Mononuclear cell (primary cell): Measurements from ENCODE around the gene SNX9. TPM values are rescaled to one million over a fixed set of nuclear protein-coding genes. Genes with fewer than 3 reads are reported as not detected.

Experiments used
- H3K27me3 ChIP-seq: 2 replicates; pipeline ENCODE4 v1.6.0; 2011; ENCODE audit warnings: low read length, control low read depth; ENCODE audit not compliant: insufficient read depth
- H3K4me1 ChIP-seq: 2 replicates; pipeline ENCODE4 v1.5.1; 2011; ENCODE audit warnings: mild to moderate bottlenecking, low read length, control low read depth; ENCODE audit not compliant: insufficient read depth
- H3K4me3 ChIP-seq: 2 replicates; pipeline ENCODE4 v1.5.1; 2011; ENCODE audit warnings: mild to moderate bottlenecking, low read length, moderate library complexity
- H3K9me3 ChIP-seq: 2 replicates; pipeline ENCODE4 v1.5.1; 2011; ENCODE audit warnings: low read depth, mild to moderate bottlenecking, control low read depth, low read length
- total RNA-seq: library from RNA; depleted of rRNA; stranded (reverse); fragments of >200 nt; gene quantifications from one replicate; pipeline ENCODE4 v1.2.3, GENCODE V29; 2012

Gene SNX9
- total RNA-seq, 1 donor: 42.3 TPM

DNA sequence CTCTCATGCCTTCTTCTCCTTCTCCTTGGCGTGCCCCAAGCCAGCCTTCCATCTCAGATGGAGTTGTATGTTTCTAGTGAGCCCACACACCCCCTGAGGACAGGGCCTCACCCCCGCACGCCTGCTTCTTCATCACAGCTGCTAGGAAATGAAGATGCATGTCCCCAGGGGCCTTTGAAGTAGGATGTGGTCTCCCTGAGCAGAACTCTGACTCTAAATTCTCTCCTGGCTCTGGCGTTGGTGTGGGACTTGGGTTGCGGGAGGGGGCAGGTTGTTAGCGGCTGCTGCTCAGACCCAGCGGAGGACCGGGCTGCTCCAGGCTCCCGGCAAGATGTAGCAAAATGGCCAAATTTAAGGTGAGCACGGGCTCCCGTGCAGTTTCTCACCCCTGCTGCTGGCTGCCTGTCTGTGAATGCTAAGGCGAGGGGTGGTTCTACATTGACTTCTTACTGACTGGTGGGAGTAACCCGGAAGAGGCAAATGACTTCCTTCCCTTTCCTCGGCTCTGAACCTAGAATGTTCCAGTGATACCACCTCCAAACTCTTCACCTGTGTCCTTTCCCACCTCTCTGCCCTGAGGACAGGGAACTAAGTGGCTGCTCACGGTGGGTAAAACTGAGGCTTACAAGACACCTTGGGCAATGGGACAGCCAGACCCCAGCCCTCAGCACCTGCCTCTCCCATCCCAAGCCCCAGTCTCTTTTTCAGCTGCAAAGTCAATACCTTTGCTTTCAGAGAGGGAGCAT, 167.4 kb downstream of the SNX9 start:
- no peaks in the 10 kb centered on the region for H3K9me3 ChIP-seq
- no peak overlapping the region for H3K4me3 ChIP-seq
- H3K27me3 ChIP-seq: no peaks in the 10 kb centered on the region
- peaks cover 17% of the 10 kb centered on the region for H3K4me1 ChIP-seq

DNA sequence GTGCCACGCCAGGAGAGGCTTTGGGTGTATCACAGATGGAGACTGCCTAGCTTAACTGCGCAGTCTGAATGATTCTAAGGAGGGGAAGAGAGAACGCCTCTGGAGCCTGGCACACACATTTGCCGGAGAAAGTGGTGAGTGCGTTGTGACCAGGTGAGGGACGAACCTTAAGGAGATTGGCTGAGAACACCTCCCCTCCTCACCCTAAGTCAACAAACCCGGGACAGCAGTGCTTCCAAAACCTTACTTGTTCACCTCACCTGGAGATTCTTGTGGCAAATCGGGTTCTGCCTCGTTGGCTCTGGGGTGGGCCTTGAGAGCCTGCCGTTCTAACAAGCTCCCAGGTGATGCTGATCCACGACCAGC, 168.0 kb downstream of the SNX9 start:
- H3K27me3 ChIP-seq: no peaks in the 10 kb centered on the region
- no peaks in the 10 kb centered on the region for H3K9me3 ChIP-seq
- no peak overlapping the region for H3K4me3 ChIP-seq
- H3K4me1 ChIP-seq: peaks cover 17% of the 10 kb centered on the region

DNA sequence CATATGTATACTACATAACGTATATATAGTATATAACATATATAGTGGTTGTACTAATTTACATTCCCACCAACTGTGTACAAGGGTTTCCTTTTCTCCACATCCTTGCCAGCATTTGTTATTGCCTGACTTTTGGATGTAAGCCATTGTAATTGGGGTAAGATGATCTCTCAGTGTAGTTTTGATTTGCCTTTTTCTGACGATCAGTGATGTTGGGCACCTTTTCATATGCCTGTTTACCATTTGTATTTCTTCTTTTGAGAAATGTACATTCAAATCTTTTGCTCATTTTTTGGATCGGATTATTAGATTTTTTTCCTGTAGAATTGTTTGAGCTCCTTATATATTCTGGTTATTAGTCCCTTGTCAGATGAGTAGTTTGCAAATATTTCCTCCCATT, 170.0 kb downstream of the SNX9 start:
- H3K4me1 ChIP-seq: peaks cover 17% of the 10 kb centered on the region
- no peaks in the 10 kb centered on the region for H3K27me3 ChIP-seq
- H3K9me3 ChIP-seq: no peaks in the 10 kb centered on the region
- no peak overlapping the region for H3K4me3 ChIP-seq

DNA sequence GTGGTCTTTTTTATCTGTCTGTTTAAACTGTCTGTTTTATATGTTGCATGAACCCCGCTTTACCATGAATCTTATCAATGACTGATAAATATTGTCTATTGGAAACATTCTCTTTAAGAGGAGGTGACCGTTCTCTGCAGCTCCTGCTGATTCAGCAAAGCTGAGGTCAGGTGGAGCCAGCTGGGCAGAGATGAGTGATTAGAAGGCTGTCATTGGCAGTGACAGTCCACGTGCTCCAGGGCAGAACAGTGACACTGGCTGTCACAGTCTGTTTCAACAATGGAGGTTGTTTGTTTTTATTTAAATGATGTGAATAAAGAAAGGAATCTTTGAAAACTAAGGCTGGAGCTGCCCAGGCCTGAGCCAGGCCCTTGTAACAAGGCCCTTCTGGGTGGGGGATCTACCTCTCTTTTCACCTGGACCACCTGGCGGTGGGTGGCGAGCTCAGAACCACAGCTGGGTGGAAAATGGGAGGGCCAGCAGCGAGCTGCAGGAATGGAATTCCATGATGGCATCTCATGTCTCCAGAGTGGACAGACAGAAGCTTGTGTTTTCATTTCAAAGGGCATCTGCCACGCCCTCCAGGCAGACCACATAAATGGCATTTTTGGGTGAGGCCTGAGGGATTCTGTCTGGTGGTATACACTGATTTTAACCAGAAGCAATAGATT, 171.2 kb downstream of the SNX9 start:
- H3K27me3 ChIP-seq: no peaks in the 10 kb centered on the region
- H3K9me3 ChIP-seq: no peaks in the 10 kb centered on the region
- H3K4me3 ChIP-seq: no peak overlapping the region
- H3K4me1 ChIP-seq: peaks cover 17% of the 10 kb centered on the region

Other genes with a start within 250 kb of the SNX9 start
- gene SYNJ2, start 158.6 kb downstream of the SNX9 start, total RNA-seq: 19.2 TPM